GM21576 (cell line): ENCODE results near the gene RCVRN.

Experiments
- ATAC-seq: cut with Tn5 transposase; IDR thresholded peaks from one replicate; pipeline ENCODE4 v1.9.1; 2021; ENCODE audit warnings: mild to moderate bottlenecking, moderate library complexity; ENCODE audit not compliant: unreplicated experiment

Gene RCVRN

GRCh38 chr17:9859781-9860180 is 45.3 kb downstream of the RCVRN start:
- no peak for ATAC-seq

- ATAC-seq: no peak
Measured at GRCh38 chr17:9855036-9855435, 50.0 kb downstream of the RCVRN start.

GRCh38 chr17:9854255-9854654 is 50.8 kb downstream of the RCVRN start:
- ATAC-seq: no peak

- ATAC-seq: no peak
Measured at GRCh38 chr17:9850151-9850550, 54.9 kb downstream of the RCVRN start.
